ENCODE measurements around the gene TAAR9.
A peak's percentile ranks its signal among the peaks of the same experiment; 100 is the strongest.

Gene TAAR9

GRCh38 chr6:132537977-132538376 lies at the start of gene TAAR9:
TAAR9 (plus strand) TSS chr6:132538277; CDS start chr6:132538290, 13 bp downstream.
- H3K27me3 ChIP-seq = peaks cover 66% of the 10 kb centered on the region

DNA sequence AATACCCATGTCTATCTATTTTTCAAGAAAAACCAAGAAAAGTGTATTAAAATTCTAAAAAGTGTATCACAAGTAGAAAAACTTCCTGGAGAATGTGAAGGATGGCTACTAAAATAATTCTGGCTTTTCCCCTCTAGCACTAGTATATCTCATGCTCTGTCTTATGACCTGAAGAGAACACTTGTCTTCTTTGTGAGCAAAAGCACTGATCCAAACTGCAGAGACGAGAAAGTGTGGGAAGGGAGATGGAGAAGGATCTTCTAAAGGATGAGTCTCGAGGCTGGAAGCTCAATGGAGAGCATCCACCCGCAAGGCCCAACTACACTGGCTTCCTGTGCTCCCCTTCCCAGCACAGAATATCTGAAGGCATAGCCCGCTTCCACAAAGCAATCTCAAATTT lies 48.7 kb upstream of the TAAR9 start:
- H3K4me1 ChIP-seq (ENCODE audit: control insufficient read depth in 1 of 2, insufficient read depth in 1 of 2, low read depth in 1 of 2, low read length in 1 of 2) = peaks cover 33 to 36% of the 10 kb centered on the region in 2 experiments
- peaks cover 11% of the 10 kb centered on the region for H3K36me3 ChIP-seq
- H3K27ac ChIP-seq = peak overlapping the region; percentile 70
- no peaks in the 10 kb centered on the region for H3K27me3 ChIP-seq
- TF ChIP-seq, protein P1, sequence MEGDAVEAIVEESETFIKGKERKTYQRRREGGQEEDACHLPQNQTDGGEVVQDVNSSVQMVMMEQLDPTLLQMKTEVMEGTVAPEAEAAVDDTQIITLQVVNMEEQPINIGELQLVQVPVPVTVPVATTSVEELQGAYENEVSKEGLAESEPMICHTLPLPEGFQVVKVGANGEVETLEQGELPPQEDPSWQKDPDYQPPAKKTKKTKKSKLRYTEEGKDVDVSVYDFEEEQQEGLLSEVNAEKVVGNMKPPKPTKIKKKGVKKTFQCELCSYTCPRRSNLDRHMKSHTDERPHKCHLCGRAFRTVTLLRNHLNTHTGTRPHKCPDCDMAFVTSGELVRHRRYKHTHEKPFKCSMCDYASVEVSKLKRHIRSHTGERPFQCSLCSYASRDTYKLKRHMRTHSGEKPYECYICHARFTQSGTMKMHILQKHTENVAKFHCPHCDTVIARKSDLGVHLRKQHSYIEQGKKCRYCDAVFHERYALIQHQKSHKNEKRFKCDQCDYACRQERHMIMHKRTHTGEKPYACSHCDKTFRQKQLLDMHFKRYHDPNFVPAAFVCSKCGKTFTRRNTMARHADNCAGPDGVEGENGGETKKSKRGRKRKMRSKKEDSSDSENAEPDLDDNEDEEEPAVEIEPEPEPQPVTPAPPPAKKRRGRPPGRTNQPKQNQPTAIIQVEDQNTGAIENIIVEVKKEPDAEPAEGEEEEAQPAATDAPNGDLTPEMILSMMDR (IDR thresholded peaks at IDR 0.05) = no peak
- H3K4me3 ChIP-seq (ENCODE audit: low read depth in 1 of 2, low read length in 1 of 2) = no peak overlapping the region
- H3K9me3 ChIP-seq = no peaks in the 10 kb centered on the region

More at GRCh38 chr6:132537977-132538376, at the start of gene TAAR9:
- no peaks in the 10 kb centered on the region for H3K9me3 ChIP-seq
- no peaks in the 10 kb centered on the region for H3K4me1 ChIP-seq (ENCODE audit: control insufficient read depth in 1 of 2, insufficient read depth in 1 of 2, low read depth in 1 of 2, low read length in 1 of 2)
- H3K36me3 ChIP-seq = no peaks in the 10 kb centered on the region
- TF ChIP-seq, protein P1 (IDR thresholded peaks at IDR 0.05) = no peak
- no peak within 1 kb of the TSS for H3K27ac ChIP-seq
- H3K4me3 ChIP-seq (ENCODE audit: low read depth in 1 of 2, low read length in 1 of 2) = no peak within 1 kb of the TSS

DNA sequence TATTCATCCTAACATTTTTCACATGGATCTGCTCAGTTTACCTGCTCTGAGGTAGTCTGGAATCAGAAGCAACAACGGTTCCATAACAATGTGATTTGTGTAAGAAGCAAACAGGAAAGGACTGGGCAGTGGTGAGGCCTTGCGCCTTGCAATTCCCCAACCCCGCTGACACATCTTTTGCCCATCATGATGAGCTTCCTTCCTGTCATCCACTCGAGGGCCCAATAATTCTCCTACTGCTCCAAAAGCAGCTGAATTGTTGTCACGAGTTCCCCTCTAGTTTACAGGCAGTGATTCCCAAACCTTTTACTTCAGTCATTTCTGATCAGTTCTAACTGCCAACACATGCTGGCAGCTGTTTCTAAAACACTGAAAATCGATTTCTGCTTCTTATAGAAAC lies 48.1 kb upstream of the TAAR9 start:
- no peaks in the 10 kb centered on the region for H3K9me3 ChIP-seq
- peak overlapping the region; percentile 70 for H3K27ac ChIP-seq
- no peak overlapping the region for H3K4me3 ChIP-seq (ENCODE audit: low read depth in 1 of 2, low read length in 1 of 2)
- no peaks in the 10 kb centered on the region for H3K27me3 ChIP-seq
- H3K4me1 ChIP-seq (ENCODE audit: control insufficient read depth in 1 of 2, insufficient read depth in 1 of 2, low read depth in 1 of 2, low read length in 1 of 2) = peaks cover 30 to 33% of the 10 kb centered on the region in 2 experiments
- TF ChIP-seq, protein P1 (IDR thresholded peaks at IDR 0.05) = no peak
- H3K36me3 ChIP-seq = peaks cover 17% of the 10 kb centered on the region

- Histone ChIP-seq H3K4me3 (ENCODE audit: low read depth in 1 of 2, low read length in 1 of 2) (no peak overlapping the region), H3K27me3 (no peaks in the 10 kb centered on the region), H3K36me3 (peaks cover 17% of the 10 kb centered on the region), H3K9me3 (no peaks in the 10 kb centered on the region), H3K27ac (peak overlapping the region; percentile 70), H3K4me1 (ENCODE audit: control insufficient read depth in 1 of 2, insufficient read depth in 1 of 2, low read depth in 1 of 2, low read length in 1 of 2) (peaks cover 33 to 34% of the 10 kb centered on the region in 2 experiments)
- TF ChIP-seq, protein P1 (IDR thresholded peaks at IDR 0.05) = no peak
These were observed 47.4 kb upstream of the TAAR9 start for GRCh38 chr6:132490478-132491204.

DNA sequence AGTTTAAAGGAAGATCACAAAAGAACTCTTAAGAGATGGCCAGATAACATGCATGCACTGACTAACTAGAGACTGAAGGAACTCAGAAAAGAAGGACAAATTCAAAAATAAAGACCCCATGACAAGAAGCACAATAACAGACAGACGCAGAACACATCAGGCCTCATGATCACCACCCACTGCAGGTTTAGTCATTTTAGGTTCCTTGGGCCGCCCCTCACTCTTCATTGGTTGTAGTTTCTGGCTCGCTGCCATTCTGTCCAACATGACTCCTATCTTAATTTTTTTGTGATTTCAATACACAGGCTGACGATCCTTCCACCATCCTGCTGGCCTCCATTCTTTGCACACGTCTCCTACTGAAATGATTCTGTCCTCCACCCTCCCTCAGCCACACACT lies 46.8 kb upstream of the TAAR9 start:
- H3K9me3 ChIP-seq = no peaks in the 10 kb centered on the region
- no peaks in the 10 kb centered on the region for H3K27me3 ChIP-seq
- no peak overlapping the region for H3K4me3 ChIP-seq (ENCODE audit: low read depth in 1 of 2, low read length in 1 of 2)
- H3K27ac ChIP-seq = no peak overlapping the region
- peaks cover 17% of the 10 kb centered on the region for H3K36me3 ChIP-seq
- H3K4me1 ChIP-seq (ENCODE audit: control insufficient read depth in 1 of 2, insufficient read depth in 1 of 2, low read depth in 1 of 2, low read length in 1 of 2) = peaks cover 34 to 36% of the 10 kb centered on the region in 2 experiments
- TF ChIP-seq, protein P1 (IDR thresholded peaks at IDR 0.05) = no peak

Measured in neutrophil (primary cell).